Mesenchymal stem cell (in vitro differentiated cells and primary cell): ENCODE measurements around the gene CRADD.

ENCODE experiments used
- DNase-seq: peaks from one replicate; pipeline ENCODE4 v3.0.0-alpha.2; 2013
- H2AFZ ChIP-seq: one replicate; pipeline ENCODE4 v1.6.1; 2013; ENCODE audit warnings: low read depth, mild to moderate bottlenecking, control low read depth, inconsistent platforms, low read length, moderate library complexity
- H2AK5ac ChIP-seq: 2 replicates; pipeline ENCODE4 v1.6.1; 2013; ENCODE audit warnings: low read length, moderate library complexity, mild to moderate bottlenecking, inconsistent platforms; ENCODE audit not compliant: severe bottlenecking
- H2BK120ac ChIP-seq: one replicate; pipeline ENCODE4 v1.6.1; 2013; ENCODE audit warnings: low read depth, mild to moderate bottlenecking, inconsistent platforms, low read length, moderate library complexity
- H2BK12ac ChIP-seq, 2 experiments: one replicate each; pipeline ENCODE4 v1.6.1; 2013; ENCODE audit warnings: inconsistent platforms in 2 of 2, low read length in 2 of 2, mild to moderate bottlenecking in 2 of 2, moderate library complexity in 2 of 2, control low read depth in 1 of 2
- H2BK15ac ChIP-seq: one replicate; pipeline ENCODE4 v1.6.1; 2013; ENCODE audit warnings: mild to moderate bottlenecking, low read depth, inconsistent platforms; ENCODE audit not compliant: poor library complexity, severe bottlenecking
- H2BK5ac ChIP-seq: 2 replicates; pipeline ENCODE4 v1.6.1; 2013; ENCODE audit warnings: low read depth, mild to moderate bottlenecking, low read length, control low read depth, inconsistent platforms; ENCODE audit not compliant: poor library complexity, severe bottlenecking
- H3K14ac ChIP-seq, 2 experiments: one replicate each; pipeline ENCODE4 v1.6.1; 2013; ENCODE audit warnings: inconsistent platforms in 2 of 2, low read length in 2 of 2, control low read depth in 1 of 2, mild to moderate bottlenecking in 1 of 2, moderate library complexity in 1 of 2
- H3K18ac ChIP-seq, 2 experiments: one replicate each; pipeline ENCODE4 v1.6.1; 2013; ENCODE audit warnings: inconsistent platforms in 2 of 2, low read length in 2 of 2, control low read depth in 1 of 2, low read depth in 1 of 2, mild to moderate bottlenecking in 1 of 2
- H3K23ac ChIP-seq, 2 experiments: one replicate each; pipeline ENCODE4 v1.6.1; 2013; ENCODE audit warnings: inconsistent platforms in 2 of 2, low read length in 2 of 2, mild to moderate bottlenecking in 2 of 2, moderate library complexity in 2 of 2, control low read depth in 1 of 2
- H3K27ac ChIP-seq: 2 replicates; pipeline ENCODE4 v1.5.1; 2013; ENCODE audit warnings: mild to moderate bottlenecking, moderate library complexity, low read length, control low read depth, inconsistent platforms; ENCODE audit not compliant: poor library complexity, severe bottlenecking
- H3K27me3 ChIP-seq, 2 experiments: 2 replicates each; pipeline versions ENCODE4 v1.6.1 to v1.7.0; 2013; ENCODE audit warnings: low read length in 2 of 2, mild to moderate bottlenecking in 2 of 2, moderate library complexity in 2 of 2, control low read depth in 1 of 2, inconsistent platforms in 1 of 2; ENCODE audit not compliant: control insufficient read depth in 1 of 2, insufficient read depth in 1 of 2
- H3K36me3 ChIP-seq, 2 experiments: 2 replicates each; pipeline versions ENCODE4 v1.6.1 to v1.7.0; 2013; ENCODE audit warnings: low read length in 2 of 2, control low read depth in 1 of 2, inconsistent platforms in 1 of 2, low read depth in 1 of 2, mild to moderate bottlenecking in 1 of 2; ENCODE audit not compliant: insufficient read depth in 2 of 2, control insufficient read depth in 1 of 2
- H3K4ac ChIP-seq, 2 experiments: one replicate each; pipeline ENCODE4 v1.6.1; 2013; ENCODE audit warnings: inconsistent platforms in 2 of 2, low read length in 2 of 2, mild to moderate bottlenecking in 2 of 2, moderate library complexity in 2 of 2, control low read depth in 1 of 2, low read depth in 1 of 2
- H3K4me1 ChIP-seq: 2 replicates; pipeline ENCODE4 v1.6.1; 2013; ENCODE audit warnings: low read depth, low read length, control low read depth; ENCODE audit not compliant: control insufficient read depth, insufficient read depth
- H3K4me2 ChIP-seq: 2 replicates; pipeline ENCODE4 v1.6.1; 2013; ENCODE audit warnings: low read length, mild to moderate bottlenecking, inconsistent platforms; ENCODE audit not compliant: poor library complexity, severe bottlenecking
- H3K4me3 ChIP-seq, 2 experiments: 2 replicates each; pipeline versions ENCODE4 v1.5.1 to v1.7.0; 2013; ENCODE audit warnings: low read length in 2 of 2, mild to moderate bottlenecking in 2 of 2, control low read depth in 1 of 2, low read depth in 1 of 2; ENCODE audit not compliant: insufficient read depth in 1 of 2
- H3K79me1 ChIP-seq: replicated peaks from 2 replicates; pipeline ENCODE4 v1.6.1; 2013; ENCODE audit warnings: mild to moderate bottlenecking, control low read depth, low read length, inconsistent platforms; ENCODE audit not compliant: poor library complexity, severe bottlenecking
- H3K9ac ChIP-seq: 2 replicates; pipeline ENCODE4 v1.7.0; 2013; ENCODE audit warnings: mild to moderate bottlenecking, low read length, moderate library complexity
- H3K9me3 ChIP-seq: 2 replicates; pipeline ENCODE4 v1.7.0; 2013; ENCODE audit warnings: mild to moderate bottlenecking, low read length; ENCODE audit not compliant: control insufficient read depth
- H4K8ac ChIP-seq: one replicate; pipeline ENCODE4 v1.6.1; 2013; ENCODE audit warnings: inconsistent platforms, mild to moderate bottlenecking, low read length, moderate library complexity
- H4K91ac ChIP-seq: one replicate; pipeline ENCODE4 v1.6.1; 2013; ENCODE audit warnings: mild to moderate bottlenecking, low read length, inconsistent platforms
- WGBS: methylation state at CpG from one replicate; pipeline ENCODE4 v1.1.7; 2013; ENCODE audit warnings: mixed read lengths; 5-methylcytosine and 5-hydroxymethylcytosine counted together

Gene CRADD

GRCh38 chr12:93777254-93777653, 100.1 kb downstream of the CRADD start:
- Histone ChIP-seq H3K36me3 (no peaks in the 10 kb centered on the region), H3K18ac (peak overlapping the region; percentile 98), H3K79me1 (peaks cover 1% of the 10 kb centered on the region), H2BK5ac (no peak overlapping the region), H3K27me3 (no peaks in the 10 kb centered on the region), H3K4ac (peak overlapping the region; percentile 89 to 95), H3K4me1 (peaks cover 4% of the 10 kb centered on the region), H3K23ac (no peak overlapping the region), H3K4me3 (peak overlapping the region in 1 of 2 experiments; percentile 47), H4K91ac (peak overlapping the region; percentile 99), H3K27ac (peak overlapping the region; percentile 69), H2AFZ (no peak overlapping the region), H3K14ac (peak overlapping the region; percentile 63 to 86), H2BK120ac (peak overlapping the region; percentile 71), H3K9ac (peak overlapping the region; percentile 82), H3K4me2 (no peak overlapping the region), H4K8ac (peak overlapping the region; percentile 87), H2BK15ac (peak overlapping the region; percentile 87), H2BK12ac (peak overlapping the region; percentile 97 to 100), H2AK5ac (peak overlapping the region; percentile 80), H3K9me3 (no peaks in the 10 kb centered on the region)
- peak; percentile 83 for DNase-seq
- 18% methylated on average over 3 of the region's 3 CpGs for WGBS

GRCh38 chr12:93778306-93778705, 101.1 kb downstream of the CRADD start:
- Histone ChIP-seq H2BK15ac (no peak overlapping the region), H2AK5ac (no peak overlapping the region), H3K9ac (peak overlapping the region; percentile 82), H3K36me3 (no peaks in the 10 kb centered on the region), H2BK120ac (no peak overlapping the region), H2BK12ac (no peak overlapping the region), H3K18ac (no peak overlapping the region), H4K91ac (no peak overlapping the region), H4K8ac (no peak overlapping the region), H3K14ac (no peak overlapping the region), H2AFZ (no peak overlapping the region), H3K27me3 (no peaks in the 10 kb centered on the region), H3K23ac (no peak overlapping the region), H2BK5ac (no peak overlapping the region), H3K79me1 (peaks cover 3% of the 10 kb centered on the region), H3K4ac (no peak overlapping the region), H3K27ac (no peak overlapping the region), H3K9me3 (no peaks in the 10 kb centered on the region), H3K4me3 (peak overlapping the region in 1 of 2 experiments; percentile 19), H3K4me2 (no peak overlapping the region), H3K4me1 (peaks cover 4% of the 10 kb centered on the region)
- DNase-seq: peak; percentile 84
- WGBS: 5% methylated on average over 4 of the region's 5 CpGs

GRCh38 chr12:93778766-93779165, 101.6 kb downstream of the CRADD start:
- WGBS: no CpG with 5 or more reads among the region's 3 CpGs

GRCh38 chr12:93780101-93780641, 103.0 kb downstream of the CRADD start:
- WGBS: 30% methylated on average over 6 of the region's 8 CpGs
- no peak overlapping the region for H3K4me3 ChIP-seq

More at GRCh38 chr12:93778766-93779165, 101.6 kb downstream of the CRADD start:
- Histone ChIP-seq H3K36me3 (no peaks in the 10 kb centered on the region), H3K18ac (no peak overlapping the region), H2BK15ac (no peak overlapping the region), H3K27ac (no peak overlapping the region), H4K8ac (no peak overlapping the region), H3K4me3 (peak overlapping the region in 1 of 2 experiments; percentile 19), H2BK12ac (no peak overlapping the region), H2BK5ac (no peak overlapping the region), H2AFZ (no peak overlapping the region), H4K91ac (no peak overlapping the region), H3K9ac (peak overlapping the region; percentile 82), H3K9me3 (no peaks in the 10 kb centered on the region), H3K4ac (peak overlapping the region in 1 of 2 experiments; percentile 76), H3K23ac (no peak overlapping the region), H3K4me1 (peaks cover 5% of the 10 kb centered on the region), H3K27me3 (no peaks in the 10 kb centered on the region), H3K79me1 (peaks cover 3% of the 10 kb centered on the region), H2AK5ac (no peak overlapping the region), H3K4me2 (no peak overlapping the region), H3K14ac (no peak overlapping the region), H2BK120ac (no peak overlapping the region)
- DNase-seq: no peak

More at GRCh38 chr12:93780101-93780641, 103.0 kb downstream of the CRADD start:
- no peak overlapping the region for H2BK15ac ChIP-seq
- H3K4ac ChIP-seq: no peak overlapping the region
- H2AFZ ChIP-seq: no peak overlapping the region
- no peak overlapping the region for H3K14ac ChIP-seq
- H4K8ac ChIP-seq: no peak overlapping the region
- peaks cover 3% of the 10 kb centered on the region for H3K79me1 ChIP-seq
- no peak overlapping the region for H4K91ac ChIP-seq
- H2AK5ac ChIP-seq: no peak overlapping the region
- H3K27me3 ChIP-seq: no peaks in the 10 kb centered on the region
- H3K4me1 ChIP-seq: peaks cover 9% of the 10 kb centered on the region
- no peak overlapping the region for H2BK120ac ChIP-seq
- H3K27ac ChIP-seq: no peak overlapping the region
- no peak overlapping the region for H3K23ac ChIP-seq
- no peak overlapping the region for H3K4me2 ChIP-seq
- H3K18ac ChIP-seq: no peak overlapping the region
- no peak overlapping the region for H3K9ac ChIP-seq
- H3K9me3 ChIP-seq: no peaks in the 10 kb centered on the region
- DNase-seq: peak; percentile 74
- no peaks in the 10 kb centered on the region for H3K36me3 ChIP-seq
- no peak overlapping the region for H2BK12ac ChIP-seq
- H2BK5ac ChIP-seq: no peak overlapping the region
